ENCODE results near the gene COPG1.

GRCh38 chr3:129312021-129312639, 62.7 kb downstream of the COPG1 start:
- TF ChIP-seq POLR2AphosphoS5 (IDR thresholded peaks at IDR 0.05) (no peak), POLR2A (IDR thresholded peaks at IDR 0.05; ENCODE audit: low read depth) (no peak)
